Effector memory CD4-positive, alpha-beta T cell (primary cell): ENCODE results near the gene SLCO6A1.
"Not testable (repeated sequence)": the region's sequence is repeated elsewhere in the genome, so short reads cannot be mapped to it uniquely, and the experiment has no call there.

ENCODE experiments used
- DNase-seq, 3 donors: peaks; one replicate each; pipeline ENCODE4 v3.0.0-alpha.2; 2020
- H3K27ac ChIP-seq: 2 replicates; pipeline ENCODE4 v1.7.0; 2013; ENCODE audit warnings: mild to moderate bottlenecking, low read length, moderate library complexity; ENCODE audit not compliant: insufficient read depth, poor library complexity, severe bottlenecking
- H3K27me3 ChIP-seq: replicated peaks from 2 replicates; pipeline ENCODE4 v1.7.0; 2013; ENCODE audit warnings: mild to moderate bottlenecking, low read length; ENCODE audit not compliant: insufficient read depth, control insufficient read depth, poor library complexity, severe bottlenecking
- H3K36me3 ChIP-seq: 2 replicates; pipeline ENCODE4 v1.7.0; 2013; ENCODE audit warnings: mild to moderate bottlenecking, low read length, moderate library complexity; ENCODE audit not compliant: control insufficient read depth, insufficient read depth
- H3K4me1 ChIP-seq: 2 replicates; pipeline ENCODE4 v1.7.0; 2013; ENCODE audit warnings: low read length, mild to moderate bottlenecking; ENCODE audit not compliant: control insufficient read depth, insufficient read depth, poor library complexity, severe bottlenecking
- H3K4me3 ChIP-seq: 2 replicates; pipeline ENCODE4 v1.7.0; 2013; ENCODE audit warnings: low read length, low read depth, mild to moderate bottlenecking; ENCODE audit not compliant: insufficient read depth, poor library complexity, severe bottlenecking
- H3K9me3 ChIP-seq: 2 replicates; pipeline ENCODE4 v1.7.0; 2013; ENCODE audit warnings: mild to moderate bottlenecking, low read length, moderate library complexity; ENCODE audit not compliant: control insufficient read depth

The SLCO6A1 gene

DNA sequence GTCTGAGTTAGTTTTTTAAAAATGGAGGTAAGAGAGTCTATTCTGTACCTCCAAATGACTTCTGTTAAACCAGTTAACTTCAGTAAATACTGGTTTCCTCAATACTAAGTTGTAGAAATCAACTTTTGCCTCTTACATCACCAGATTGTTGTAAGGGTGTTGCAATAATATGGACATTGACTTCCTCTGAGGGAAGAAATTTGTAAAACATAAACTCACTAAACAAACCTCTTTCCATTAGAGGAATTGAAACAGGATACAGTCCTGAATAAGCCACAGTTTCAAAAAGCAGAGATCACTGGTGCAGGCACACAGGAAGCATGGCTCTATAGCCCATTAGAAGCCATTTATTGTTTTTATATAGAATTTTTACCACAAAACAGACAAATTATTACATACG, 32.7 kb upstream of the SLCO6A1 start:
- H3K9me3 ChIP-seq: no peaks in the 10 kb centered on the region
- H3K4me1 ChIP-seq: no peaks in the 10 kb centered on the region
- H3K4me3 ChIP-seq: no peak overlapping the region
- H3K27me3 ChIP-seq: no peaks in the 10 kb centered on the region
- no peak overlapping the region for H3K27ac ChIP-seq
- H3K36me3 ChIP-seq: no peaks in the 10 kb centered on the region
- DNase-seq: no peak

DNA sequence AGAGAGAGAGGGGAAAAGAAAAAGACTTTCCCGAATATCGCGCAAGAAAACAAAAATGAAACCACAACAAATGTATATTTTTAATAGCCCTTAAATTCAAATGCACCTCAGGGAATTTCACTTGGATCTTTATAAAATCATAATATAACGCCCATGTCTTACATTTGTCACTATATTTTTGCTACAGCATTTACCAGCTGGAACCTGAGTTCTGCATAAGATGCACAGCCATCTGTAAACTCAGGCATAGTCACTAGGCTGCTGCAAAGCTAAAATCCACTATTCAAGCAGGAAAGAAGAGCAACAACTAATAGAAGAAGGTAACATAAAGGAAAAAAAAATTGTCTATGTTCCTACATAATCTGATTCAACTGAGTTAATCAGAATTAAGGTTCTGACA, 30.6 kb upstream of the SLCO6A1 start:
- DNase-seq: no peak
- Histone ChIP-seq H3K27me3 (no peaks in the 10 kb centered on the region), H3K4me1 (no peaks in the 10 kb centered on the region), H3K27ac (no peak overlapping the region), H3K9me3 (no peaks in the 10 kb centered on the region), H3K4me3 (no peak overlapping the region), H3K36me3 (no peaks in the 10 kb centered on the region)

DNA sequence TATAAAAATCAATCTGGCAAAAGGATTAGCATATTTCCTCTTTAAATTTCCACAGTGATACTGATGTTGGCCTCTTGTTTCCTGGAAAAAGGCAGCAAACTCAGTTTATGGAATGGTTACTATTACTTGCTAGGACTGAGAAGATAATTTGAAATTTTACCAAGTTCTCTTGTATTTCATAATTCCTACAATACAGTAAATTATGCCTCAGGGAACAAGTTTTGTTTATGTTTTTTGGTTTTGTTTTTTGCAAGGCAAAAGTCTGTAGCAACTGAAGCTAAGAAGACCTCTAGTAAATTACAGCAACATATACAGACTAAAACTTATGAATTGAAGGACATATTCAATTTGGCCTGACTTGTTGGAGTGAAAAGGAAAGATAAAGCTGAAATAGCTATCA, 30.2 kb upstream of the SLCO6A1 start:
- H3K4me1 ChIP-seq: no peaks in the 10 kb centered on the region
- no peaks in the 10 kb centered on the region for H3K27me3 ChIP-seq

DNA sequence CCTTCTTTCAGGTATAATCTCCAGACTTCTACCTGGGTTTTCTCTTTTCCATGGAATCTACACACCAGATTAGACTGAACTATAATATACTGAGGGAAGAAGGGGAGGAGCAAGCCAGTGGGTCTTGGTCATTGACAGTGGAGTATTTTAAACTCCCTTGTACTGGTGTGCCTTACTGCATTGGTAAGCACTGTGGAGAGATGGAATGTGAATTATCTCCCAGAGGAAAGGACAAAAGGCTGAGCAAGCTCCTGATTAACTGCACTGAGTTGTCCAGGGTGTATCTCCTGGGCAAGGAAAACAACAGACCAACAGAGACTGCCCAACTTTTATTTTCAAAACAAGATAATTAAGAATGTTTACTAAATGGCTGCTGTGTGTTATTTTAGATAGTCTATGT, 29.8 kb upstream of the SLCO6A1 start:
- Histone ChIP-seq H3K27ac (no peak overlapping the region), H3K27me3 (no peaks in the 10 kb centered on the region), H3K36me3 (no peaks in the 10 kb centered on the region), H3K4me1 (no peaks in the 10 kb centered on the region), H3K4me3 (no peak overlapping the region), H3K9me3 (no peaks in the 10 kb centered on the region)
- no peak for DNase-seq

More for the DNA sequence above, 30.2 kb upstream of the SLCO6A1 start:
- Histone ChIP-seq H3K4me3 (no peak overlapping the region), H3K9me3 (no peaks in the 10 kb centered on the region), H3K36me3 (no peaks in the 10 kb centered on the region), H3K27ac (no peak overlapping the region)
- no peak for DNase-seq

DNA sequence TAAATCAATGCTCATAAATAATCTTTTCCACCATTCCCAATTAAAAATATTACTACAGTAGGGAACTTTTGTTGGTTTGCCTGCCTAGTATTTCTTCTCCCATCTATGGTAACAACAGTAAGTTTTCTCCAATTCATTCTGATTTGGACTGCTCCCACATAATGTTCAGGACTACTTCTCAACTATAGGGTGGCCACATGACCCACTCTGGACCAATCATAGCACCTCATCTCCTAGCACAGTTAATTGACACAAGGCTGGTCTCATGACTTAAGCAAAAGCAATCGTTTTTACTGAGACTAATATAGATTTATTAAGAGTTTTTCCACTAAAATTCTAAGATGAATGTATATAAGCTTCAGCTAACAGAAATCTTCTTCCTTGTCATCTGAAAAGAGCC, 28.7 kb upstream of the SLCO6A1 start:
- DNase-seq: no peak
- no peaks in the 10 kb centered on the region for H3K4me1 ChIP-seq

DNA sequence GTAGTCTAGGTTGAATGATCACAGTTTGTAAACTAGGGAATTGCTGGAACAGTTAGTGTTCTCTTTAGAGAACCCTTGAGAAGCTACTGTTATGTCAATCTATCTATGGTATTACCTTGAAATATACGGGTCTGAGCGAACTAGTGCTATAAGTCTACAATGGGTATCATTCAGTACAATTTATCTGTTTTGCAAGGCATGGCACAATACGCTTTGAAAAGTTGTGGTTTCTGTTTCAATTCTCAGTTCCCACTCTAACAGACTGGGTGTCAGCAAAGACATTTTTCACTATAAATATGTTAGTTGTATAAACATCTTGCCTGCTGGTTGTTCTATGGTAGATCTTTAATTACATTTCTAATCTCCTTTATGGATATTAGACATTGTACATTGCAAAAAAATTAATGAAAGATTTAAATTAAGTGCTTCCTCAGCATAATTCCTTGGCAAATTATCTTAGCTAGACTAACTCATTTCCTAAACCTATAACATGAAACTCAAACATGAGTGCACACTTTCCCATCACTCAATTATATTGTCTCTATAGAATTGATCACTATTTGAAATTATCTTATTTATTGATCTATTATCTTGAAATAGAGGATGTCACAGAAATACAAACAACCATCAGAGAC, 24.9 kb upstream of the SLCO6A1 start:
- H3K27ac ChIP-seq: no peak overlapping the region
- H3K4me3 ChIP-seq: no peak overlapping the region
- no peak for DNase-seq
- H3K9me3 ChIP-seq: no peaks in the 10 kb centered on the region
- no peaks in the 10 kb centered on the region for H3K27me3 ChIP-seq
- no peaks in the 10 kb centered on the region for H3K4me1 ChIP-seq
- H3K36me3 ChIP-seq: no peaks in the 10 kb centered on the region

More for the DNA sequence above, 28.7 kb upstream of the SLCO6A1 start:
- Histone ChIP-seq H3K9me3 (no peaks in the 10 kb centered on the region), H3K4me3 (no peak overlapping the region), H3K27me3 (no peaks in the 10 kb centered on the region), H3K27ac (no peak overlapping the region), H3K36me3 (no peaks in the 10 kb centered on the region)

DNA sequence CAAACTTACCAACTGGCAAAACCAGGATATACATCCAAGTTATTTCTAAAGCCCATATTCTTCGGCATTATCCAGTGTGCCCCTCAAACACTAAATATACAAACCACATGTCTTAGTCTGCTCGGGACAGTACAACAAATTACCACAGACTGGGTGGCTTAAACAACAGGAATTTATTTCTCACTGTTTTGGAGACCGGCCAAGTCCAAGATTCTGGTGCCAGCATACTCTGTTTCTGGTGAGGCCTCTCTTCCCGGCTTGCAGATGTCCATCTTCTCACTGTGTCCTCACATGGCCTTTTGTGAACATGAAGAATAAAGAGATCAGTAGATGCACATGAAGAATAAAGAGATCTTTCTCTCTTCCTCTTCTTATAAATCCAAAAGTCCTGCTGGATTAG, 12.9 kb upstream of the SLCO6A1 start:
- Histone ChIP-seq H3K9me3 (no peaks in the 10 kb centered on the region), H3K27ac (no peak overlapping the region), H3K4me3 (no peak overlapping the region), H3K36me3 (no peaks in the 10 kb centered on the region), H3K27me3 (no peaks in the 10 kb centered on the region), H3K4me1 (no peaks in the 10 kb centered on the region)
- no peak for DNase-seq

DNA sequence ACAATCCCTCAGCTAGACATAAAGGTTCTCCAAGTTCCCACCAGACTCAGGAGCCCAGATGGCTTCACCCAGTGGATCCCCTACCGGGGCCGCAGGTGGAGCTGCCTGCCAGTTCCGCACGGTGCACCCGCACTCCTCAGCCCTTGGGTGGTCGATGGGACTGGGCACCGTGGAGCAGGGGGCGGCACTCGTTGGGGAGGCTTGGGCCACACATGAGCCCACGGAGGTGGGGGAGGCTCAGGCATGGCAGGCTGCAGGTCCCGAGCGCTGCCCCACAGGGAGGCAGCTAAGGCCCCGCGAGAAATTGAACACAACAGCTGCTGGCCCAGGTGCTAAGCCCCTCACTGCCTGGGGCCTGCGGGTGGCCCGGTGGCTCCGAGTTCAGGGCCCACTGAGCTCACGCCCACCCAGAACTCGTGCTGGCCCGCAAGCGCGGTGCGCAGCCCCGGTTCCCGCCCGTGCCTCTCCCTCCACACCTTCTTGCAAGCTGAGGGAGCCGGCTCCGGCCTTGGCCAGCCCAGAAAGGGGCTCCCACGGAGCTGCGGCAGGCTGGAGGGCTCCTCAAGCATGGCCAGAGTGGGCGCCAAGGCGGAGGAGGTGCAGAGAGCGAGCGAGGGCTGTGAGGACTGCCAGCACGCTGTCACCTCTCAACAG, 7.4 kb downstream of the SLCO6A1 start:
- not testable (repeated sequence) for DNase-seq, H3K27ac ChIP-seq, H3K4me1 ChIP-seq, H3K4me3 ChIP-seq, H3K27me3 ChIP-seq, H3K36me3 ChIP-seq, H3K9me3 ChIP-seq

DNA sequence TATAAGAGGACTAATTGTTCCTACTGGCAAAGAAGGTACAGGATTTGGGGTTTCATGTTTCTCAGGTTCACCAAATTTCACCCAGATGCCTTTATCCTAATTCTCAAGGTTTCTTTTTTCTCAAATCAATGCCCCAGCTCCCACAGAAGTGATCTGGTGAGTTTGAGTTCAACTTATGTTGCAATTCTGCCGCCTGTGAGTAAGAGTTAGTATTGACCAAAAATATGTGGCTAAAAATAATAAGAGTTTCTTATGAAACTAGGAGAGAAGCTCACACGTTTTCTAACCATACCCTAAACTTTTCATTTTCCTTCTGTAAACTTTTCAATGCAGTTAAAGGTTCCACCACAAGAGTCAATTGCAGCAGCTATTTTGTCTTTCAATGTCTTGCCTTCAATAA, 15.1 kb downstream of the SLCO6A1 start:
- no peaks in the 10 kb centered on the region for H3K4me1 ChIP-seq
- H3K36me3 ChIP-seq: no peaks in the 10 kb centered on the region
- no peaks in the 10 kb centered on the region for H3K9me3 ChIP-seq
- no peaks in the 10 kb centered on the region for H3K27me3 ChIP-seq
- DNase-seq: no peak
- no peak overlapping the region for H3K27ac ChIP-seq
- H3K4me3 ChIP-seq: no peak overlapping the region

DNA sequence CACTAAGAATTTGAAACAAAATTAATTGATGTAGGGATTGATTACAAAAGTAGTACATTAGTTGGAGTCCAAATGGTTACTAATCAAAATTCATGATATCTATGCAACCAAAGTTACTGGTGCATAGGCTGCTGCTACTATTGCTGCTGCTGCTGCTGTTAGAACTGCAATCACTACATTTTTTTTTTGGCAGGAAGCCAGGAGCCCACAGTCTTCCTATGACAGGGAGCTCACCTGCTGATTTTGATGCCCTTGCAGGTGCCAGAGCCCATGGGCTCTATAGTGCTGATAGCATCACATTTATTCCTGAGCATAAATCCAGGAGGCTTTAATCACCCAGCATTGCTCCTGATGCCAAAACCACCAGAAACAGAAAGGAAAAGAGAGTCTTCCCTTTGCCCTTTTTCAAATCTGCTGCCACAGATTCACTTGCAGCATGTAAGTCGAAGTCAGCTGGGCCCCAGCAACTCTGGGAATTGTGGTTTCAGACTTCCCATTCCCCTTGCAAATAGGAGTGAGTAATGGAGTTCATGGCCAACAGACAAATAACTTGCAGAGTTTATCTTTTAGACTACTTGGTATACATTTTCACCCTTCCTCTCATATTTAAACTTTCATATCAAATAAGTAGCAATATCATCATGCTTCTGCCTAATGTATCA, 17.6 kb downstream of the SLCO6A1 start:
- no peak for DNase-seq
- Histone ChIP-seq H3K4me1 (no peaks in the 10 kb centered on the region), H3K27me3 (no peaks in the 10 kb centered on the region), H3K4me3 (no peak overlapping the region), H3K9me3 (no peaks in the 10 kb centered on the region), H3K36me3 (no peaks in the 10 kb centered on the region), H3K27ac (no peak overlapping the region)
